ENCODE results near the gene PCBP3.

DNA sequence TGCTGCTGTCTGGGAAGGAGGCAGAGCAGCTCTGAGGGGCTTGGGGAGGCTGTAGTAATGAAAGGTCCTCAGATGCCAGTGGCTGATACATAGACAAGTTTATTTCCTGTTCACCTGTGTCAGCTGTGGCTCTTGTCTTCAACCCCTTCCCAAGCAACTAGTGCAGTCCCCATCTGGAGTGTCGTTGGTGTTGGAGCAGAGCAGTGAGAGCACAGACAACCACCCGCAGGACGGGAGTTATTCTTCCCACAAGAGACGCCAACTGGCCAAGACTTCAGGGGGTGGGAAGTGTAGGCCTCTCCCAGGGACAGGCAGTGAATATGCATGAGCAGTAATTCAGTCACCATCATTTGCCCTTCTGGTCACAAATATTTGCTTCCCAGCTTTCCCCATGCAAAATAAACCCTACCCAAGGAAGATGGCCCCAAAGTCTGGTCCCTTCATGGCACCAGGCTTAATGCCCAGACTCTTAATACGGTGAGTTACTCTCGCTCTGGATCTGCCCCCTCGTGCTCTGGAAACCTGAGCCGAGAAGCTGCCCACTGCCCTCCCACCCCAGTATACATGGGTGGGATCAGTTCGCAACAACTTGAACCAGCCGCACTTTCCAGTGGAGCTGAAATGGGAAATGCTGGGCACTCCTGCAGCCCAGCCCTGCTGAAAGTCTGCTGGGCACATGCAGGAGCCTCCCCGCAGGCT lies 184.5 kb downstream of the PCBP3 start:
- TF ChIP-seq FOS (IDR thresholded peaks at IDR 0.05; ENCODE audit: borderline replicate concordance, insufficient read depth, low read length) (no peak), POLR2A (IDR thresholded peaks at IDR 0.05; ENCODE audit: low read depth, low read length) (no peak), POLR2AphosphoS5 (IDR thresholded peaks at IDR 0.05; ENCODE audit: insufficient read depth, low read depth, low read length) (no peak), JUN (IDR thresholded peaks at IDR 0.05; ENCODE audit: borderline replicate concordance, insufficient read depth, insufficient read length, low read depth) (no peak), EZH2 (IDR thresholded peaks at IDR 0.05; ENCODE audit: borderline replicate concordance, low read depth, low read length, severe bottlenecking) (no peak), GATA2 (IDR thresholded peaks at IDR 0.05; ENCODE audit: insufficient read depth, insufficient read length, low read depth, low read length) (no peak)
- TF ChIP-seq, protein P1, sequence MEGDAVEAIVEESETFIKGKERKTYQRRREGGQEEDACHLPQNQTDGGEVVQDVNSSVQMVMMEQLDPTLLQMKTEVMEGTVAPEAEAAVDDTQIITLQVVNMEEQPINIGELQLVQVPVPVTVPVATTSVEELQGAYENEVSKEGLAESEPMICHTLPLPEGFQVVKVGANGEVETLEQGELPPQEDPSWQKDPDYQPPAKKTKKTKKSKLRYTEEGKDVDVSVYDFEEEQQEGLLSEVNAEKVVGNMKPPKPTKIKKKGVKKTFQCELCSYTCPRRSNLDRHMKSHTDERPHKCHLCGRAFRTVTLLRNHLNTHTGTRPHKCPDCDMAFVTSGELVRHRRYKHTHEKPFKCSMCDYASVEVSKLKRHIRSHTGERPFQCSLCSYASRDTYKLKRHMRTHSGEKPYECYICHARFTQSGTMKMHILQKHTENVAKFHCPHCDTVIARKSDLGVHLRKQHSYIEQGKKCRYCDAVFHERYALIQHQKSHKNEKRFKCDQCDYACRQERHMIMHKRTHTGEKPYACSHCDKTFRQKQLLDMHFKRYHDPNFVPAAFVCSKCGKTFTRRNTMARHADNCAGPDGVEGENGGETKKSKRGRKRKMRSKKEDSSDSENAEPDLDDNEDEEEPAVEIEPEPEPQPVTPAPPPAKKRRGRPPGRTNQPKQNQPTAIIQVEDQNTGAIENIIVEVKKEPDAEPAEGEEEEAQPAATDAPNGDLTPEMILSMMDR (IDR thresholded peaks at IDR 0.05; ENCODE audit: extremely low read depth in 1 of 2, insufficient read depth in 1 of 2, low read depth in 1 of 2, low read length in 2 of 2), result no peak
- TF ChIP-seq, protein P2, sequence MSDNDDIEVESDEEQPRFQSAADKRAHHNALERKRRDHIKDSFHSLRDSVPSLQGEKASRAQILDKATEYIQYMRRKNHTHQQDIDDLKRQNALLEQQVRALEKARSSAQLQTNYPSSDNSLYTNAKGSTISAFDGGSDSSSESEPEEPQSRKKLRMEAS (IDR thresholded peaks at IDR 0.05; ENCODE audit: insufficient read depth, insufficient read length), result no peak

All from endothelial cell of umbilical vein (primary cell).